IPS-18c (cell line): Measurements from ENCODE around the gene TMEM169.

Source experiments
- H3K4me3 ChIP-seq: 2 replicates; pipeline ENCODE4 v1.7.0; 2013; ENCODE audit warnings: low read depth, mild to moderate bottlenecking, low read length, moderate library complexity; ENCODE audit not compliant: insufficient read depth
- H3K9me3 ChIP-seq: one replicate; pipeline ENCODE4 v1.6.1; 2013; ENCODE audit warnings: mild to moderate bottlenecking, low read length, moderate library complexity; ENCODE audit not compliant: control insufficient read depth, insufficient read depth

TMEM169 gene, protein sequence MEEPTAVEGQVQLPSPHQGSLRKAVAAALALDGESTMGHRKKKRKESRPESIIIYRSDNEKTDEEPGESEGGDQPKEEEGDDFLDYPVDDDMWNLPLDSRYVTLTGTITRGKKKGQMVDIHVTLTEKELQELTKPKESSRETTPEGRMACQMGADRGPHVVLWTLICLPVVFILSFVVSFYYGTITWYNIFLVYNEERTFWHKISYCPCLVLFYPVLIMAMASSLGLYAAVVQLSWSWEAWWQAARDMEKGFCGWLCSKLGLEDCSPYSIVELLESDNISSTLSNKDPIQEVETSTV

DNA sequence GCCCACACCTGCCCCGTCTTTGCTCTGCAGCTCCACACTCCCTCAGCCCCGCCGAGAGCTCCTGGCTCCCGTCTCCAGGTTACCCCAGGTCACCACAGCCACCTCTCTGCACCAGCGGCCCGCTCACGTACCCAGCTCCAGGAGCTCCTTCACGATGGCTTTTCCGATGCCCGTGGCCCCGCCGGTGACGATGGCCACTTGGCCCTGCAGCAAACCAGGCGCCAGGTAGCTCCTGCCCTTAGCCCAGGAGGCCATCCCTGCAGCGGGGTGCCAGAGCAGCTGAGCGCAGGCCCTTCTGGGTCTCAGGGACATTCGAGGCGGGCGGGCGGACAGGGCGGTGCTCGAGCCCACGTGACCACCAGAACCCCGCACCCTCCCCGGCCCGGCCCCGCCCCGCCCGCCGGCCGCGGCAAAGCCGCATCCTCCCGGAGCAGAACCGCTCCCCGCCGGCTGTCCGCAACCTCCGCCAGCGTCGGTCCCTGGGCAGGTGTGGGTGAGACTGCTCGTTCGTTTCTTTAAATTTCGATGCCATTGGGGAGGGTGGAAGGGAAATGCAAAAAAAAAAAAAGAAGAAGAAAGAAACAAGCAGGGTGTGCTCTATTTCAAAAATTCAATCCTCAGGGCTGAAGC is at the start of gene TMEM169, which contains the start of gene PECR:
Gene TMEM169 (plus strand): TSS at position 433 of the 630 bp plus-strand sequence. CDS start 14,045 bp downstream, outside the sequence.
Gene PECR (minus strand): TSS at position 323 of the 630 bp plus-strand sequence. CDS start 68 bp downstream, at position 255.
- Histone ChIP-seq H3K9me3 (no peaks in the 10 kb centered on the region), H3K4me3 (peak within 1 kb of the TSS; percentile 89)

DNA sequence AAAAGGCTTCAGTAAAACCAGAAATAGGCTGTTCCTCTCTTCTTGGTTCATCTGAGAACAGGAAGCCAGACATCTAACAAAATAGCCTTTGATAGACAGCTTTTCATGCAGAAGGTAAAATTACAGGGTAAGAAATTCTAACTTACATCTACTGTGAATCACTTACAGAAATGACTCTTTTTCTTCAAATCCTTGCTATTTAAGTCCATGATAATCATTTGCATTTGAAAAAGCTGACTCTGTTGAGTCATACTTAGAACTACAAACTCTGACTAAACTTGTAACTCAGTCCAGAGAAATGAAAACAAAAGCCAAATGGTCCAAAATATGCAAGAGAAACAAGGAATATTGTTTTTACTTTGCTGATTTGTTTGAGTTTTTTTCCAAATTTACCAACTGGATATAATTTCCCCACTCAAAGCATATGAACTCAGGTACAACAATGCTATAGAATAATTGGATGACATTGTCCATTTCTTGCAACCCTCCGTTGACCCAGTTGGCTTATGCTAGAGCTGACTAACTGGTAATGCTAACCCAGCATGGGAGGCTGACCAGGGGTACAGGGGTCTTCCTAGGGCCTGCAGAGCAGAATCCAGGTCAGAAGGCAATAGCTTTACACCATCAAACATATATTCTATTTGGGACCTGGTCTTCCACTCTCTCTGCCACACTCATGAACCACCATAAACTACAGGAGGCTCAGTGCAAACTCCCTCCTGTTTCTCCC is 49.6 kb upstream of the TMEM169 start:
- Histone ChIP-seq H3K9me3 (no peaks in the 10 kb centered on the region), H3K4me3 (no peak overlapping the region)

DNA sequence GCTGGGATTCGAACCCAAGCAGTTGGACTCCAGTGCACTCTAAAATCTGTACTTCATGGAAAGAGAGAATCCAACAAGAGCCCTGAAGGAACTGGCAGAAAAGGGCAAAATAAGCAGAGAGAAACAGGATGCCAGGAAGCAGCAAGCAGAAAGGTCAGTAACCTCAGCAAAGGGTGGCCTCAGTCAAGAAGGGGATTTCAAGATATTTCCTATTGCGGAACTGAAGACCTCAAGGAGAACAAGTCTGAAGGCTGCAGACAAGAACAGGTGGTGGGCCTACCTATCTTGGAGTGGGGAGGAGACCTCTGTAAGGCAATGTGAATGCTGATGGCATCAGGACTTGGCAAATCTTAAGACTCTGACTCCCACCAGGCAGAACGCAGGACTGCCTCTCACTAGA is 48.3 kb upstream of the TMEM169 start:
- no peaks in the 10 kb centered on the region for H3K9me3 ChIP-seq
- H3K4me3 ChIP-seq = no peak overlapping the region

DNA sequence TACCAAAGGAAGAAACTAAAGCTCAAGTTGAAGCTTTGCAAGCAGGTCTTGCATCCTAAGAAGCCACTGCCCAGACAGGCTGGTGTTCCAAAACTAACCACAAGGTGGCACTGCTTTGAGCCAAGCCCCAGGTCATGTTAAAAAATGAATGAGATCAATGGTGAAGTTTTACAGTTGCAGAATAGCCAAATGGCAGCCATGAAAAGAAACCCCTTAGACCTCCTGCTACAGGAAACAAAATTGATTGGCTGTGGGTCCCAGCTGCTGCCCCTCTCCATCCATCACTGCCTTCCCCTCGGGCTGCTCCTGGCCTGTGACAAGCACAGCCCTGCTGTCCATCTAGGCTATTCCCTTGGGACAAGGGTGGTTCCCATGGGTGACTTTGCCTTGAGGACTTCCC is 47.7 kb upstream of the TMEM169 start:
- Histone ChIP-seq H3K9me3 (no peaks in the 10 kb centered on the region), H3K4me3 (no peak overlapping the region)

DNA sequence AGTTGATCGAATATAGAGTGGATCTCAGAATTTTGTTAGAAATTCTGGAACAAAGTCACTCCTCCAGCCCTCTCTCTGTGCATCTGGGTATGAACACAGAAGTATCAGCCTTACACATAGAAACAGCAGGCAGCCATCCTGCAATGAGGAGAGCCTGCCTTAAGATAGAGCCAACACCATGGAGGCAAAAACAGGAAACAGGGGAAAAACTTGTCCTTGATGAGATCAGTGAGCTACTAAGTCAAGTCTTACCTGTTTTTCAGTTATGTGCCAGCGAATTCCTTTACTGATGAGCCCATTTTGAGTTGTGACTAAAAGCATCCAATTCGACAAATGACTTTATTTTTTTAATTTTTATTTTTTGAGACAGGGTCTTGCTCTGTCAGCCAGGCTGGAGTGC is 41.8 kb upstream of the TMEM169 start:
- Histone ChIP-seq H3K4me3 (no peak overlapping the region), H3K9me3 (no peaks in the 10 kb centered on the region)

DNA sequence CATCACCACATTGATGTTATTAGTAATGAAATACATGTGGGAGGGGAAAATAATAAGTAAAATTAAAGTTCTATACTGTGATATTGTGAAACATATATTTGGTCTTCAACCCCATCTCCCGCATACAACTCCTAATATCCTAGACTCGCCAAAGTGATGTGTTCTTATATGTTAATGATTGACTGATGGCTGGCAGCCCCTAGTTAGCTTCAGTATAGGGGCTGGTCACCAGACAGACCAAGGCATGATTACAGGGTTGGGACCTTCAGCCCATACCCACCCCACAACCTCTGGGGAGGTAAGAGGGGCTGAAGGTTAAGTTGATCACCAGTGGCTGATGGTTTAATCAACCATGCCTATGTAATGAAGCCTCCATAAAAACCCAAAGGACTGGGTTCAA is 40.3 kb upstream of the TMEM169 start:
- H3K4me3 ChIP-seq = no peak overlapping the region

DNA sequence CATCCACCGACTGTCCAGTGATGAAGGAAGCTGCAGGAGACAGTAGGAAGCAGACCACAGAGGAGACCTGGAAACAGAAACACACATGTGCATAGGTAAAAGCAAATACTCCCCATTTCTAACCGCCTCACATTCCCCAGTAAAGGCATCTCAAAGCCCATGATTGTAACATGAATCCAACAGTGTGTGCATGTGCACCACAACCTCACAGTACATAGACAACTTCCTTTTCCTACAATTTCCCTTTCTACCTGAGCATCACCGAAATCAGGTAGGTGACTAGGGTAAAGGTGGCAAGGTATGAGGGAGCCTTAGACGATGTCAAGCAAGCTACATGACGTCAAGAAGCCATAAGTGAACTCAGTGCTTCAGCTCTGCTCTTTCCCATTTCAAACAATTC is 37.8 kb upstream of the TMEM169 start:
- H3K9me3 ChIP-seq = peaks cover 2% of the 10 kb centered on the region
- no peak overlapping the region for H3K4me3 ChIP-seq

More for the DNA sequence above, 40.3 kb upstream of the TMEM169 start:
- no peaks in the 10 kb centered on the region for H3K9me3 ChIP-seq

DNA sequence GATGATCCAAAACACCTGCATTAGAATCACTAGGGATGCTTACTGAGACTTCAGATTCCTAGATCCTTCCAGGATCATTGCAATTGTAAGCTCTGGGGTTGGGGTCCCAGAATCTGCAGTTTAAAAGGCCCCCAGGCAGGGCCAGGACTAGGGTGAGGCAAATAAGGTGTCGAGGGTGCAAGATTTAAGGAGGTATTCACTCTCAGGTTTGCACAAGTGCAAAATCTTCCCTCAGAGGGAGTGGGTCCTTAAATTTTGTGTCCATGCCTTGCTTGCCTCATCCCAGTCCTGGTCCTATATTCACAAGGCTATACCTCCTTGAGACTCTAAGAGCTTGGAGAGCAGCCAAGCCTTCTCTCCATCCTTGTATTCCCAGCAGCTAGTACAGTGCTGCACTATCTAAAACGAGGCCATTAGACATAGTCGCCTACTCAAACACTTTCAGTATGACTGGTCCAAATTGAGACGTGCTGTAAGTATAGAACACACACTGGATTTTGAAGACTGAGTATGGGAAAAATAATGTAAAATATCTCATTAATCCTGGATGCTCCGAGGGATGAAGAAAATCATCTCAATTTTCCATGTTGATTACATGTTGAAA is 36.7 kb upstream of the TMEM169 start:
- no peak overlapping the region for H3K4me3 ChIP-seq
- H3K9me3 ChIP-seq = peaks cover 2% of the 10 kb centered on the region

DNA sequence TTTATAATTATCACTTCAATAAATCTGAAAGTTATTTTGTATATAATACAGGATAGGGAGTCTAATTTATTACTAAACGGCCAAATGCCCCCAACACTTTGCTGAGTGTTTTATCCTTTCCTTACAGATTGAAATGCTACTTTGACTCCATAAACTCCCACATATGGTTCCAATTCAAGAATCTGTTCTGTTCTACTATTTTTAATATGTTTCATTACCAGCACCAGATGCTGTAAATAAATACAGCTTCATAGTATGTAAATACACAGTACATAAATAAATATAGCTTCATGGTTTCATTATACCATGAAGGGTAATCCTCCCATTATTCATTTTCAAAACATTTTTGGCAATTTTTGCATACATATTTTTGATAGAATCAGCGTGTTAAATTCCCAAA is 34.3 kb upstream of the TMEM169 start:
- Histone ChIP-seq H3K4me3 (no peak overlapping the region), H3K9me3 (peaks cover 2% of the 10 kb centered on the region)

DNA sequence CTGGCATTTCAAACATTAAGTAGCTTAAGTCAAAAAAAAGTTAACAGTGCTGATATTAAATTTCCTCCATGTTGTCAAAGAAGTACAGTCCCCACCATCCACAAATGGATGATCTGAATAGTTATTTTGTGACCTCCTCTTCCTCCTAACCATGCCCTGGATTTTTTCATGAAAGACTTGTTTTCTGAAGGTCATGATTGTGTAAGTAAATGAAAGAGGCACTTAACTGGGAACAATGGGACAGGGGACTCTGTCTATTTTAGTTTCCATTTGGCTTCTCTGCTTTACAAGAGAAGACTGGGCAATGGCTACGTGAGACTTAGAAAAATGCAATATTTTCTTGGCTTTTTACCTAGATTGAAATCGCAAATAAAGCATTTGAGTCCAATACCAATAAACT is 32.3 kb upstream of the TMEM169 start:
- no peak overlapping the region for H3K4me3 ChIP-seq

DNA sequence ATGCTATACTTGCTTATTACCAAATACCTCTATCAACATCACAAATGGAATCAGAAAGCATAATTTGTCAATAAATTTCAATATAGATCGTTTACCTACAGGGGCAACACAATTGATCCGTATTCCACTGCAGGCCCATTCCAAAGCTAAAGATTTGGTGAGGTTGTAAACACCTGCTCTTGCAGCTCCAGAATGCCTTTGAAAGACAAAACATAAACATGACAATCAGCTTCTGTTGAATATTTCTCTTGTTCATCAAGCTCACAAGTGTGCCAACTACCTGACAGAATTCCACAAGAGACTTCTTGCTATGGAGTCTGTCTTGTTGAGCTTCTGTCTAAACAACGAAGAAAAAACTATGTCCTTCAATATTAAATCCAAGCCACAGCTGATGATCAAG is 30.4 kb upstream of the TMEM169 start:
- H3K4me3 ChIP-seq = no peak overlapping the region
- H3K9me3 ChIP-seq = peaks cover 6% of the 10 kb centered on the region

More for the DNA sequence above, 32.3 kb upstream of the TMEM169 start:
- H3K9me3 ChIP-seq = peaks cover 6% of the 10 kb centered on the region

DNA sequence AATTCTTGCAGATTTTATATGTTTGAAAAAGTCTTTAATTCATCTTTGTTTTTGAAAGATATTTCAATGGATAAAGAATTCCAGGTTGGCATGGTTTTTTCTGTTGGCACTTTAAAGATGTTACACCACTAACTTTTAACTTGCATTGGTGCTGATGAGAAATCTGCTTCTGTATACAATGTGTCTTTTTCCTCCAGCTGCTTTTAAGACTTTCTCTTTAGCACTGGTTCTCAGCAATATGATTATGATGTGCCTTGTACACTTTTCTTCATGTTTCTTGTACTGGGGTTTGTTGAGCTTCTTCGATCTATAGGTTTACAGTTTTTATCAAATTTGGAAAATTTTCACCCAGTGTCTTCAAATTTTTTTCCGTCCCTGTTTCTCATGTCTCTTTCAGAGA is 29.3 kb upstream of the TMEM169 start:
- Histone ChIP-seq H3K9me3 (peaks cover 6% of the 10 kb centered on the region), H3K4me3 (no peak overlapping the region)

DNA sequence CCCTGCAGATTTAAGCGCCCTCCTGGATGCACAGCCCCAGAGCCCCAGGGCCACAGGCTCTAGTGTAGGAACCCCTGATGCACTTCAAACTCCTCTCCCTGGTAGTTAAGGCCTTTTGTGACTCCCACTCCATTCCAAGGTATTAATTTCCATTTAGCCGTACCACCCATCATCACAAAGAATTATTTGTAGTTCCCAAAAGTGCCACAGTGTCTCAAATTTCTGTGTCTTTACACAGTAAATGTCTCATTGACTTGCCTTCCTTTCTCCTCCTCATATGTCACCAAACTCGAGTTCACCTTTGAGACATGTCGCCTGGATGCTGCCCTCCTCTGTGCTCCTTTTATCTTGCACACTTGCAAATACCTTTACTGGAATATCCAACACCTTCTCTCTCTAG is 26.0 kb upstream of the TMEM169 start:
- Histone ChIP-seq H3K9me3 (peaks cover 4% of the 10 kb centered on the region), H3K4me3 (no peak overlapping the region)

DNA sequence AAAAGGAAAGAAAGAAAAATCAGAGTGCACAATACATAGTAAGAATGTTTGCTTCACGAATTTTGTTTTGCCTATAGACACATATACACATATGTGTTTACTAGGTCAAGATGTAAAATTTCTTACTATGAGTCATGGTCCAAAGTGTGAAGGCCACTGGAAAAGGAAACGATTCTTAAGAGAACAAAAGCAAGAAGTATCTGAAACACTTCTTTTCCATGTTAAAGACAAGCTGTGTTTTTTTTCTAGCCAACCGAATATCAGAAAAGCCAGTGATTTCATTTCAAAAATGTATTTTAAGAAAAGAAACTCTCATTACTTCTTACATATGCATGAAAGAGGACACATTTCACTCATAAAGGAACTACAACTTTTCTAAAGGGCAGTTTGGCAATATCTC is 25.0 kb upstream of the TMEM169 start:
- no peak overlapping the region for H3K4me3 ChIP-seq
- peaks cover 4% of the 10 kb centered on the region for H3K9me3 ChIP-seq

DNA sequence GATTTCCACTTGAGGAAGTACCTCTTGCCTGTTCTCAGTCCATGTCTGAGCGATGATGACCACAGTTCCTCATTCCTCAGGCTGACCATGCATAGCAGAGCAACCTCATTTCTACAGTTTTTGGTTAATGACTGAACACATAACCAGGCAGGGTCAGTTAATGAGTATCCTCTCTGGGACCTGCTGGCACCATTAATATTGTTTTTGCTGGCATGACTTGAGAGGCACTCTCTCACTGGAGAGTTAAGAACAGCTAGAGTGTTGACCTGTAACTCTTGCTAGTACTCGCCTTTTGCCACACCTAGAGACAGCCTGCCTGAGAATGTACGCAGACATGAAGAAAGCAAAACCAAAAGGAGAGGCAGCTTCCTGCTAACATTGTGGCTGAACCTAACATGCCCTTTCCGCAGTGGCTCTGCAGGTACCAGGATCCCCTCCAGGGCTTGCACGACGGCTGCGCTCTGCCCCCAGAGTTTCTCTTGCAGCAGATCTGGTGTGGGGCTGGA is 24.0 kb upstream of the TMEM169 start:
- no peak overlapping the region for H3K4me3 ChIP-seq
- H3K9me3 ChIP-seq = peaks cover 2% of the 10 kb centered on the region

DNA sequence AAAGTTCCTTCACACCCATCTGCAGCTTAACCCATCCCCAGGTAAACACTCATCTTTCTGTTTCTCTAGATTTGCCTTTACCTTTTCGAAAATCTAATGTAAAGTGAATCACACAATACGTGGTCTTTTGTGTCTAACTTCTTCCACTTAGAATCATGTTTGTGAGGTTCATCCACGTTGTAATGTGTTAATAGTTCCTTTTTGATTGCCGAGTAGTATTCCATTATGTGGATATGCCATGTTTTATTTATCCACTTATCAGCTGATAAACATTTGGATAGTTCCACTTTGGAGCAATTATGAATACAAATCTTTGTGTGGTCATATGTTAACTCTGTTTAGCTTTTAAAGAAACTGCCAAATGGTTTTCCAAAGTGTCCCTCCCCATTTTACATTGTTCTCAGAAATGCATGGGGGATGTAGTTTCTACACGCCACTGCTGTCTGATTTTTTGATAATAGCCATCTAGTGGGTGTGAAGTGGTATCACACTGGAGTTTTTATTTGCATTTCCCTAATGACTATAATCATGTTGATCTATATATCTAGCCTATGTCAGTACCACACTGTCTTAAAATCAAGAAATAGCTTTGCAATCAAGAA is 22.4 kb upstream of the TMEM169 start:
- H3K9me3 ChIP-seq = no peaks in the 10 kb centered on the region
- no peak overlapping the region for H3K4me3 ChIP-seq

DNA sequence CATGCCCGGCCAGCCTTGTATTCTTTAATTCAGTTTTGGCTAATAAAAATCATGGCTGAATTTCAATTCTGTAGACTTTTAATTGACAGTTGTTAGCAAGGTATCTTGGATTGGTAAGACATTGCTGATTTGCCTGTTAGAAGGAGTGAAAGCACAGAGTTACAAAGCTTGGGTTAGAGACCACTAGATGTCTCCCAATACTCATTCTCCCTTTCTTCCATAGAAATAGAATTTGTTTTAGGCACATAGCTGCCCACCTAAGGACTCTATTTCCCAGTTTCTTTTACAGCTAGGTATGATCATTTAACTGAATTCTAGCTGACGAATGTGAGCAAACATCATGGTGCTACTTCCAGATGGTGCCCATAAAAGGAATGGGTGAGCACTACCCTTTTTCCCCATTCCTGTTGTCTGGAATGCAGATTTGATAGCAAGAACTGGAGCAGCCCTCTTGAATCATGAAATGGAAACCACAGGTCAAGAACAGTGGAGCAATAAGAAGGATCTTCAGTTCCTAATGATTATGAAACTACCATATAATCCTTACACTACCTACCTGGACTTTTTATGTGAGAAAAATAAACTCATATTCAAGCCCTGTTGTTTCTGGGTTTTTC is 17.6 kb upstream of the TMEM169 start:
- no peak overlapping the region for H3K4me3 ChIP-seq
- no peaks in the 10 kb centered on the region for H3K9me3 ChIP-seq
